Thyroid gland (tissue), 4 donors: Measurements from ENCODE around the gene GNL3. TPM values are rescaled to one million over a fixed set of nuclear protein-coding genes. Genes with fewer than 3 reads are reported as not detected.

ENCODE experiments used
- DNase-seq, 2 donors: peaks; one replicate each; pipeline ENCODE4 v3.0.0-alpha.2; 2019
- H3K27ac ChIP-seq, 3 donors: fragments of 200-600 bp; sonication (generic); 1 replicate in 2 of 3; 2 replicates in 1 of 3; pipeline ENCODE4 v1.5.1; 2016 to 2019; ENCODE audit warnings: mild to moderate bottlenecking in 1 of 3, moderate library complexity in 1 of 3
- H3K27me3 ChIP-seq: fragments of 200-600 bp; sonication (generic); one replicate; pipeline ENCODE4 v1.5.1; 2019
- H3K36me3 ChIP-seq, 2 donors: fragments of 200-600 bp; sonication (generic); one replicate each; pipeline ENCODE4 v1.5.1; 2016 to 2019
- H3K4me1 ChIP-seq, 2 donors: fragments of 200-600 bp; sonication (generic); one replicate each; pipeline ENCODE4 v1.5.1; 2017 to 2019
- H3K4me3 ChIP-seq, 3 donors: fragments of 200-600 bp; sonication (generic); replicated peaks in 1 of 3; 1 replicate in 2 of 3; 2 replicates in 1 of 3; pipeline ENCODE4 v1.5.1; 2016; ENCODE audit warnings: mild to moderate bottlenecking in 1 of 3
- H3K9me3 ChIP-seq: fragments of 200-600 bp; sonication (generic); one replicate; pipeline ENCODE4 v1.5.1; 2017
- CTCF ChIP-seq, 6 experiments: fragments of 200-600 bp in 3 of 6; fragments of 450-650 bp in 3 of 6; sonication (generic) in 3 of 6; IDR thresholded peaks; one replicate each; pipeline ENCODE4 v1.5.1; 2016 to 2019; ENCODE audit warnings: antibody characterized with exemption in 6 of 6, mild to moderate bottlenecking in 2 of 6, inconsistent platforms in 1 of 6, moderate library complexity in 1 of 6
- POLR2A ChIP-seq, 2 donors: fragments of 450-650 bp; IDR thresholded peaks; one replicate each; pipeline ENCODE4 v1.6.1; 2017; ENCODE audit warnings: antibody characterized with exemption in 2 of 2, mild to moderate bottlenecking in 2 of 2, moderate library complexity in 1 of 2
- WGBS, 2 donors: methylation state at CpG; one replicate each; pipeline ENCODE4 v1.1.5; 2017; 5-methylcytosine and 5-hydroxymethylcytosine counted together
- intact Hi-C: fragments of 100-400 bp; cut with DNase I; formaldehyde crosslinking; loops from one replicate; pipeline ENCODE4 v1.15.1; 2023
- total RNA-seq, 4 donors: library from RNA; depleted of rRNA; stranded (reverse); fragments of >200 nt; gene quantifications; one replicate each; pipeline ENCODE4 v1.2.3, GENCODE V29; 2016

GNL3 gene
- total RNA-seq, 4 donors from 2014 or later: 39.2 to 68.4 (median 41.7) TPM

GRCh38 chr3:52697632-52697965 lies 11.8 kb downstream of the GNL3 start:
- intact Hi-C loops: no loop called here
- H3K27ac ChIP-seq: no peak overlapping the region
- 97% methylated on average over 4 of the region's 4 CpGs for WGBS, 2 donors
- no peaks in the 10 kb centered on the region for H3K27me3 ChIP-seq
- no peaks in the 10 kb centered on the region for H3K9me3 ChIP-seq
- H3K4me1 ChIP-seq: peaks cover 0 to 7% of the 10 kb centered on the region in 2 donors
- TF ChIP-seq CTCF (IDR thresholded peaks at IDR 0.05) (no peak), POLR2A (IDR thresholded peaks at IDR 0.05) (no peak)
- H3K36me3 ChIP-seq: peaks cover 49 to 50% of the 10 kb centered on the region in 2 donors
- no peak overlapping the region for H3K4me3 ChIP-seq
- DNase-seq: no peak

GRCh38 chr3:52703341-52703740 lies 17.5 kb downstream of the GNL3 start:
- Histone ChIP-seq H3K4me1 (peaks cover 16 to 37% of the 10 kb centered on the region in 2 donors), H3K36me3 (peaks cover under 1 to 9% of the 10 kb centered on the region in 2 donors)
- 54 to 58% methylated on average over 7 of the region's 7 CpGs for WGBS, 2 donors

GRCh38 chr3:52704611-52705437 lies 19.0 kb downstream of the GNL3 start:
- H3K27me3 ChIP-seq: no peaks in the 10 kb centered on the region
- peak; percentile 32 to 53 for DNase-seq
- WGBS, 2 donors: 2 to 3% methylated on average over 17 to 18 of the region's 22 CpGs
- H3K4me1 ChIP-seq: peaks cover 16 to 37% of the 10 kb centered on the region in 2 donors
- H3K36me3 ChIP-seq: peaks cover 0 to 4% of the 10 kb centered on the region in 2 donors
- intact Hi-C loops: no loop called here
- H3K4me3 ChIP-seq: peak overlapping the region; percentile 63 to 97 (median 88)
- H3K9me3 ChIP-seq: no peaks in the 10 kb centered on the region
- TF ChIP-seq CTCF (IDR thresholded peaks at IDR 0.05): no peak
- TF ChIP-seq POLR2A (IDR thresholded peaks at IDR 0.05): peak in 1 of 2 donors; percentile 0
- peak overlapping the region; percentile 80 to 90 (median 81) for H3K27ac ChIP-seq

More at GRCh38 chr3:52703341-52703740, 17.5 kb downstream of the GNL3 start:
- no peak for DNase-seq
- TF ChIP-seq CTCF (IDR thresholded peaks at IDR 0.05) (no peak), POLR2A (IDR thresholded peaks at IDR 0.05) (no peak)
- H3K9me3 ChIP-seq: no peaks in the 10 kb centered on the region
- H3K4me3 ChIP-seq: no peak overlapping the region
- H3K27me3 ChIP-seq: no peaks in the 10 kb centered on the region
- peak overlapping the region; percentile 63 to 90 (median 72) for H3K27ac ChIP-seq
- intact Hi-C loops: no loop called here

GRCh38 chr3:52705438-52705687 lies 19.5 kb downstream of the GNL3 start:
- DNase-seq: no peak
- no peaks in the 10 kb centered on the region for H3K9me3 ChIP-seq
- peaks cover 0 to 4% of the 10 kb centered on the region in 2 donors for H3K36me3 ChIP-seq
- no CpG with 5 or more reads among the region's 25 CpGs for WGBS, 2 donors
- TF ChIP-seq CTCF (IDR thresholded peaks at IDR 0.05): no peak
- no peak for TF ChIP-seq POLR2A (IDR thresholded peaks at IDR 0.05)
- peak overlapping the region; percentile 63 to 97 (median 88) for H3K4me3 ChIP-seq
- no peaks in the 10 kb centered on the region for H3K27me3 ChIP-seq
- intact Hi-C loops: no loop called here
- H3K27ac ChIP-seq: peak overlapping the region; percentile 80 to 90 (median 81)
- H3K4me1 ChIP-seq: peaks cover 16 to 37% of the 10 kb centered on the region in 2 donors
